ENCODE data around the gene HDAC4.

DNA sequence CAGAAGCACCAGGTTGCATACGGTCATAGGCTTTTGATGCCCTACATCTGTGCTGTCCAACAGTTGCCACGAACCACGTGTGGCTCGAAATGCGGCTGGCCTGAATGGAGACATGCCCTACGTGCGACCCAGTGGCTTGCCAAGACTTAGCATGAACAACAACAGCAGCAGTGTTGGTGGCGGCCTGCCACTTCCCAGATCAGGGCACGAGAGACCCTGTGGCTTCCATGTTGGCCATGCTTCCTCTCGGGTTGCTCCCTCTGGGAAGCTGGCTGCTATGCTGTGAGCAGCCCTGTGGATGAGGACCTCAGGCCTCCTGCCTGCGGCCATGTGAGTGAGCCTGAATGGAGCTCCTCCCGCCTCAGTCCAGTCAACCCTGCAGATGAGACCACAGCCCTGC lies 212.3 kb downstream of the HDAC4 start:
- TF ChIP-seq EZH2 (IDR thresholded peaks at IDR 0.05; ENCODE audit: insufficient read depth, low read length) = no peak
- TF ChIP-seq, protein P1, sequence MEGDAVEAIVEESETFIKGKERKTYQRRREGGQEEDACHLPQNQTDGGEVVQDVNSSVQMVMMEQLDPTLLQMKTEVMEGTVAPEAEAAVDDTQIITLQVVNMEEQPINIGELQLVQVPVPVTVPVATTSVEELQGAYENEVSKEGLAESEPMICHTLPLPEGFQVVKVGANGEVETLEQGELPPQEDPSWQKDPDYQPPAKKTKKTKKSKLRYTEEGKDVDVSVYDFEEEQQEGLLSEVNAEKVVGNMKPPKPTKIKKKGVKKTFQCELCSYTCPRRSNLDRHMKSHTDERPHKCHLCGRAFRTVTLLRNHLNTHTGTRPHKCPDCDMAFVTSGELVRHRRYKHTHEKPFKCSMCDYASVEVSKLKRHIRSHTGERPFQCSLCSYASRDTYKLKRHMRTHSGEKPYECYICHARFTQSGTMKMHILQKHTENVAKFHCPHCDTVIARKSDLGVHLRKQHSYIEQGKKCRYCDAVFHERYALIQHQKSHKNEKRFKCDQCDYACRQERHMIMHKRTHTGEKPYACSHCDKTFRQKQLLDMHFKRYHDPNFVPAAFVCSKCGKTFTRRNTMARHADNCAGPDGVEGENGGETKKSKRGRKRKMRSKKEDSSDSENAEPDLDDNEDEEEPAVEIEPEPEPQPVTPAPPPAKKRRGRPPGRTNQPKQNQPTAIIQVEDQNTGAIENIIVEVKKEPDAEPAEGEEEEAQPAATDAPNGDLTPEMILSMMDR (IDR thresholded peaks at IDR 0.05; ENCODE audit: insufficient read depth, low read depth, low read length) = no peak
